OCI-LY1 (cell line): Measurements from ENCODE around the gene AGPAT2.

ENCODE experiments used
- H2AFZ ChIP-seq: fragments of 200-600 bp; sonication (generic), shearing (Covaris generic); 2 replicates; pipeline ENCODE4 v1.6.0; 2014; ENCODE audit warnings: antibody characterized with exemption, mild to moderate bottlenecking, low read length
- H3F3A ChIP-seq: fragments of 200-600 bp; sonication (generic), shearing (Covaris generic); 2 replicates; pipeline ENCODE4 v1.6.0; 2014; ENCODE audit warnings: mild to moderate bottlenecking, antibody characterized with exemption, low read length, moderate library complexity; ENCODE audit not compliant: insufficient read depth
- H3K27ac ChIP-seq: fragments of 200-600 bp; sonication (generic); 2 replicates; pipeline ENCODE4 v1.5.1; 2014; ENCODE audit warnings: low read length, mixed run types, mild to moderate bottlenecking, low read depth; ENCODE audit not compliant: poor library complexity, severe bottlenecking
- H3K27me3 ChIP-seq: fragments of 200-600 bp; sonication (generic); 2 replicates; pipeline ENCODE4 v1.6.0; 2014; ENCODE audit warnings: antibody characterized with exemption, mild to moderate bottlenecking, low read length, moderate library complexity; ENCODE audit not compliant: insufficient read depth
- H3K36me3 ChIP-seq: fragments of 200-600 bp; sonication (generic); 2 replicates; pipeline ENCODE4 v1.6.1; 2014; ENCODE audit warnings: mild to moderate bottlenecking, antibody characterized with exemption, low read length, moderate library complexity, mixed read lengths; ENCODE audit not compliant: insufficient read depth
- H3K4me1 ChIP-seq: fragments of 200-600 bp; sonication (generic); 2 replicates; pipeline ENCODE4 v1.5.1; 2014; ENCODE audit warnings: mild to moderate bottlenecking, low read length, moderate library complexity; ENCODE audit not compliant: insufficient read depth, severe bottlenecking
- H3K4me2 ChIP-seq: fragments of 200-600 bp; sonication (generic), shearing (Covaris generic); 2 replicates; pipeline ENCODE4 v1.6.1; 2014; ENCODE audit warnings: low read length
- H3K4me3 ChIP-seq: fragments of 200-600 bp; sonication (generic); 2 replicates; pipeline ENCODE4 v1.5.1; 2014; ENCODE audit warnings: low read length, low read depth, mild to moderate bottlenecking, mixed read lengths; ENCODE audit not compliant: poor library complexity, severe bottlenecking
- H3K79me2 ChIP-seq: fragments of 200-600 bp; shearing (Covaris generic); 2 replicates; pipeline ENCODE4 v1.6.1; 2016; ENCODE audit warnings: mixed run types, low read length, mixed read lengths; ENCODE audit not compliant: insufficient read depth
- H3K9ac ChIP-seq: fragments of 200-600 bp; sonication (generic), shearing (Covaris generic); 2 replicates; pipeline ENCODE4 v1.6.1; 2014; ENCODE audit warnings: mild to moderate bottlenecking, low read length, mixed read lengths
- H3K9me2 ChIP-seq: fragments of 200-600 bp; sonication (generic), shearing (Covaris generic); 2 replicates; pipeline ENCODE4 v1.6.1; 2014; ENCODE audit warnings: low read depth, mild to moderate bottlenecking, low read length, mixed read lengths
- H3K9me3 ChIP-seq: fragments of 200-600 bp; shearing (Covaris generic); 2 replicates; pipeline ENCODE4 v1.6.1; 2014; ENCODE audit warnings: low read length, mixed read lengths
- H4K20me1 ChIP-seq: fragments of 200-600 bp; sonication (generic), shearing (Covaris generic); 2 replicates; pipeline ENCODE4 v1.6.0; 2016; ENCODE audit warnings: mild to moderate bottlenecking, low read length; ENCODE audit not compliant: insufficient read depth
- EZH2 ChIP-seq: fragments of 200-600 bp; sonication (generic), shearing (Covaris generic); IDR thresholded peaks from 2 replicates; pipeline ENCODE4 v1.8.0; 2017; ENCODE audit warnings: borderline replicate concordance, mixed run types, mild to moderate bottlenecking, antibody characterized with exemption, low read length, moderate library complexity, mixed read lengths
- TF ChIP-seq, protein P1 (sequence below): fragments of 200-600 bp; sonication (generic), shearing (Covaris generic); IDR thresholded peaks from 2 replicates; pipeline ENCODE4 v1.5.1; 2017; ENCODE audit warnings: mild to moderate bottlenecking, antibody characterized with exemption, low read length, moderate library complexity, mixed read lengths

The AGPAT2 gene

GRCh38 chr9:136673975-136674785 is 13.1 kb downstream of the AGPAT2 start:
- Histone ChIP-seq H3K9ac (no peak overlapping the region), H3K27ac (no peak overlapping the region), H3K79me2 (no peaks in the 10 kb centered on the region), H3K9me3 (no peaks in the 10 kb centered on the region), H3K9me2 (no peaks in the 10 kb centered on the region), H3F3A (no peaks in the 10 kb centered on the region), H3K4me2 (no peak overlapping the region), H2AFZ (no peak overlapping the region), H3K4me1 (no peaks in the 10 kb centered on the region), H4K20me1 (no peaks in the 10 kb centered on the region), H3K27me3 (no peaks in the 10 kb centered on the region; the same call in 1 of the 2 replicates), H3K36me3 (no peaks in the 10 kb centered on the region), H3K4me3 (no peak overlapping the region)
- TF ChIP-seq, protein P1, sequence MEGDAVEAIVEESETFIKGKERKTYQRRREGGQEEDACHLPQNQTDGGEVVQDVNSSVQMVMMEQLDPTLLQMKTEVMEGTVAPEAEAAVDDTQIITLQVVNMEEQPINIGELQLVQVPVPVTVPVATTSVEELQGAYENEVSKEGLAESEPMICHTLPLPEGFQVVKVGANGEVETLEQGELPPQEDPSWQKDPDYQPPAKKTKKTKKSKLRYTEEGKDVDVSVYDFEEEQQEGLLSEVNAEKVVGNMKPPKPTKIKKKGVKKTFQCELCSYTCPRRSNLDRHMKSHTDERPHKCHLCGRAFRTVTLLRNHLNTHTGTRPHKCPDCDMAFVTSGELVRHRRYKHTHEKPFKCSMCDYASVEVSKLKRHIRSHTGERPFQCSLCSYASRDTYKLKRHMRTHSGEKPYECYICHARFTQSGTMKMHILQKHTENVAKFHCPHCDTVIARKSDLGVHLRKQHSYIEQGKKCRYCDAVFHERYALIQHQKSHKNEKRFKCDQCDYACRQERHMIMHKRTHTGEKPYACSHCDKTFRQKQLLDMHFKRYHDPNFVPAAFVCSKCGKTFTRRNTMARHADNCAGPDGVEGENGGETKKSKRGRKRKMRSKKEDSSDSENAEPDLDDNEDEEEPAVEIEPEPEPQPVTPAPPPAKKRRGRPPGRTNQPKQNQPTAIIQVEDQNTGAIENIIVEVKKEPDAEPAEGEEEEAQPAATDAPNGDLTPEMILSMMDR: no peak
- TF ChIP-seq EZH2: no peak

DNA sequence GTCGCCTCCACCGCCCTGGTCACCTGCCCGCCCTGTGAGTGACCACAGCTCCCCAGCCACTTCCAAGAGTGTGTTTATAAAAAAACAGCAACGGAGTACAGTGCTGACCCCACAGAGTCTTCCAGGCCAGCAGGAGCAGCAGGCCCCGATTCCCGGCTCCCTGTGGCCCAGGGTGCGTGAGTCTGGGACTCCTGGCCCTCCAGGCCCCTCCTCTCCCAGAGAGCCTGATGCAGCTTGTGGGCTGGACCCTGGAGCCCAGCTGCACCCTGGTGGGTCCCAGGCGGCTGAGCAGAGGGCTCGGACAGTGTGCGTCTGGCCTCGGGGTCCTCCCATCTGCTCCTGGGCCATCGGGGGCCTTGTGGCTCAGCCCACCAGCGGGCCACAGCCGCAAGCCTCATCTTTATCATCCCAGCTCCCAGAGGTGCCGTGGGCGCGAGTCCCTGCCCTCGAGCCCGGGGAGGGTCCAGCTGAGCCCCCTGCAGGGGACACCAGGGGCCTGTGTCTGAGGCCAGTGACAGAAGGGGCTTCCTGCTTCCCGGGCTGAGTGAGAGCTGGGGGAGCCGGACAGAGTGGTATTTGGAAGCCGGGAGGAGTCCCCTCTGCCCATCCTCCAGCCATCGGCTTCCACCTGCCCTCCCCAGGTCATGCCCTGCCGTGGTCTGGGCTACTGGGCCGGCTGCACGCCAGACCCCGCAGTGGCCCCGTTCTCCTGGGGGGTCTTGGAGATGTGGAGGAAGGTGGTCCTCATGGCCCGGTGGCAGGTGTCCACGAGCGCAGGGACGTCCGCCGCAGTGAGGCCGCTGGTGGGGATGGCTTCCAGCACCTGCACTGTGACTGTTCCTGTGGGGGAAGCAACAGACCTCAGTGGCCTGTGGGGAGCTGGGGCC is 13.9 kb downstream of the AGPAT2 start:
- Histone ChIP-seq H3K4me1 (no peaks in the 10 kb centered on the region), H3K9me3 (no peaks in the 10 kb centered on the region), H4K20me1 (no peaks in the 10 kb centered on the region), H2AFZ (no peak overlapping the region), H3K9ac (no peak overlapping the region), H3F3A (no peaks in the 10 kb centered on the region), H3K36me3 (no peaks in the 10 kb centered on the region), H3K9me2 (no peaks in the 10 kb centered on the region), H3K27me3 (no peaks in the 10 kb centered on the region; the same call in 1 of the 2 replicates), H3K4me2 (no peak overlapping the region), H3K4me3 (no peak overlapping the region), H3K27ac (no peak overlapping the region), H3K79me2 (no peaks in the 10 kb centered on the region)
- no peak for TF ChIP-seq EZH2
- TF ChIP-seq, protein P1: no peak

GRCh38 chr9:136672431-136673087 is 14.7 kb downstream of the AGPAT2 start:
- Histone ChIP-seq H3K27me3 (peaks cover 4% of the 10 kb centered on the region; the same call in 1 of the 2 replicates), H3K4me3 (no peak overlapping the region), H3K27ac (no peak overlapping the region), H4K20me1 (no peaks in the 10 kb centered on the region), H3K4me1 (no peaks in the 10 kb centered on the region), H3K9ac (no peak overlapping the region), H2AFZ (no peak overlapping the region), H3K79me2 (no peaks in the 10 kb centered on the region), H3K9me3 (no peaks in the 10 kb centered on the region), H3F3A (no peaks in the 10 kb centered on the region), H3K4me2 (no peak overlapping the region), H3K36me3 (no peaks in the 10 kb centered on the region), H3K9me2 (no peaks in the 10 kb centered on the region)
- TF ChIP-seq, protein P1: no peak
- no peak for TF ChIP-seq EZH2
